Smooth muscle cell of the pulmonary artery (primary cell): Measurements from ENCODE around the gene ULBP1. TPM values are rescaled to one million over a fixed set of nuclear protein-coding genes. Genes with fewer than 3 reads are reported as not detected.

Experiments used
- total RNA-seq: library from RNA; depleted of rRNA; stranded (reverse); fragments of >200 nt; gene quantifications from 2 replicates; pipeline ENCODE4 v1.2.3, GENCODE V29; 2014

ULBP1 gene
- 0.07 and 0.17 TPM in 2 replicates for total RNA-seq

DNA sequence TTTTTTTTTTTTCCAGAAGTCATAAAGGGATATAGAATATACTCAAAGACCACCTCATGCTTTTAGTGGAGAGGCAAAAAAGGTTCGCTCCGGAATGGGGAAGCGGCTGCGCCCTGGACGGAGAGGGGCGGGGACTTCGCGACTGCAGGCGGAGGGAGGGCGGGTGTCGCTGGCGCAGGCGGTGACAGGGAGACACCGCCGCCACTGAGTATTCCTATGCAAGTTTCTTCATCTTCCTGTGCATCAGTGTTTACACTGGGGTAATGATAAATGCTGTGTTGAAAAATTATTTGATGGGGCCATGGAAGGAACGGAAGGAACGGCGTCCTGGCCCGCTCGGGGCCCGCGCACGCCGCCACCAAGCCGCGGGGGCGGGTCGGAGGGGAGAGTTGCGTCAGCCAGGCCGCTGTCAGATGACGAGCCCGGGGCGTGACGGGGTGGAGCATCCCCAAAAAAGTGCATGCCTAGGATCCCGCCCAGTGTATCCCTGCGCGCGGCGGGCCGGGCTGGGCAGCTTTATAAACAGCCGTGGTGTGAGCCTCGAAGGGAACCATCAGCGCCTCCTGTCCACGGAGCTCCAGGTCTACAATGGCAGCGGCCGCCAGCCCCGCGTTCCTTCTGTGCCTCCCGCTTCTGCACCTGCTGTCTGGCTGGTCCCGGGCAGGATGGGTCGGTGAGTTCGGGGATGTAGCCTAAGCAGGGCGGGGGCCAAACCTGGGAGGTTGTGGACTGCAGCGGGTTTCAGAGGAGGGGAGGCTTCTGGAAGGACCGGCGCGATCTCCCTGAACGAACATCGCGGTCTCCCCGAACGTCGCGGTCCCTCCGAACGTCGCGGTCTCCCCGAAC lies at the start of gene ULBP1:
Gene ULBP1, plus strand, starts transcription at position 482 of the 846 bp plus-strand sequence. Its CDS starts 107 bp downstream, at position 589.

DNA sequence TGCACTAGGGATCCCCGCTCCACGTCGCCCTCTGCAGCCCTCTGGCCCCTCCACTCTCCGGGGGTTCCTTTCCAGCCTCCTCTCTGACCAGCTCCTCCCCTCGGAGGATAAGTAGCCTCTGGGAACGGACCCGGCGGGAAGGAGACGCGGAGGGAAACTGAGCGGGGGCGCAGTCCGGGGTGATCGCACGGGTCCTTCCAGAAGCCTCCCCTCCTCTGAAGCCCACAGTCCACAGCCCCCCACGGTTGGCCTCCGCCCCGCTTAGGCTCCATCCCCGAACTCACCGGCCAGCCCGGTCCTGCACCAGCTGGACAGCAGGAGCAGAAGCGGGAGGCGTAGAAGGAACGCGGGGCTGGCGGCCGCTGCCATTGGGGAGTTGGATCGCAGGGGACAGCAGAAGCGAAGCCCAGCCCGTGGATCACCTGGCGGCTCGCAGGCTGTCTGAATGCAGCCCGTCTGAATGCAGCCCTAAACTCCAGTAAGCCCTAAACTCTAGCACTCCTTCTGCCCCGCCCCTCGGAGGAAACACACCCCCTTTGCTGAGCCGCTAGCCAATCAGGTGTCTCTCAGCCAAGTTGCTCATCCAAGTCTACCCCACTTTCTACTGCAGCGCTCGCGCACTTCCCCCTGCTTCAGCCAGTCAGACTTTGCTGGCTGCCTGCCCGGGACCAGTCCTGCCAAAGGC lies 41.0 kb upstream of the ULBP1 start, which contains the start of gene RAET1G:
Gene RAET1G, minus strand, starts transcription at position 480 of the 685 bp plus-strand sequence. Its CDS starts 111 bp downstream, at position 369.

DNA sequence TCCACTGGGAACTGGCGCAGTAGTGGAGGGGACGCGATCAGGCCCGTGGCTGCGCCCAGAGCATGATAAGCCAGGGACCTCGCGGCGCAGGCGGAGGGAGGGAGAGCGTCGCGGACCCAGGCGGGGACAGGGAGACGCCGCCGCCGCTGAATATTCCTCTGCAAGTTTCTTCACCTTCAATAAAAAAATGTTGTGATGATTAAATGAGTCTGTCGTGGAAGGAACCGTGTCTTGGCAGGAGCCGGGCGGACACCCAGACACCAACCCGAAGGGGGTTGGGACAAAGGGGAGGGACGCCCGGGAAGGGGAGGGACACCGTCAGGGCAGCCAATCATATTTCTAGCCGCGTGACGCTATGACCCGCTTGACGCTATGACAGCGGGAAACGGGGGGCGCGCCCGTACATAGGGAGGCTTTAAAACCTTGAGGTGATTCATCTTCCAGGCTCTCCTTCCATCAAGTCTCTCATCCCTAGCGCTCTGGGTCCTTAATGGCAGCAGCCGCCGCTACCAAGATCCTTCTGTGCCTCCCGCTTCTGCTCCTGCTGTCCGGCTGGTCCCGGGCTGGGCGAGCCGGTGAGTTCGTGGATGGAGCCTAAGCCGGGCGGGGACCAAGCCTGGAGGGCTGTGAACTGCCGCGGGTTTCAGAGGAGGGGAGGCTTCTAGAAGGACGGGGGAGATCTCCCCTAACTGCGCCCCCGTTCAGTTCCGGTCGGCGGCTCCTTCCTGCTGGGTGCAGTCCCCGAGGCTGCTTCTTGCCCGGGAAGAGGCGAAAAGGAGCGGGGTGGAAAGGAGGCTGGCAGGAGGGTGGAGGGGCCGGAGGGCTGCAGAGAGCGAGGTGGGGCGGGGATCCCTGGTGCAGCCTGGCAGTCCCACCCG lies 21.9 kb upstream of the ULBP1 start, which contains the start of gene ULBP2:
Gene ULBP2, plus strand, starts transcription at position 432 of the 878 bp plus-strand sequence. Its CDS starts 59 bp downstream, at position 491.

Other genes with a start within 250 kb of the ULBP1 start
- 12.7 and 14.1 TPM in 2 replicates for gene LATS1, start 245.8 kb upstream of the ULBP1 start, total RNA-seq
- 16.0 and 17.6 TPM in 2 replicates for gene NUP43, start 217.4 kb upstream of the ULBP1 start, total RNA-seq
- 80.2 and 104 TPM in 2 replicates for gene PCMT1, start 214.2 kb upstream of the ULBP1 start, total RNA-seq
- 66.3 and 90.1 TPM in 2 replicates for gene LRP11, start 99.6 kb upstream of the ULBP1 start, total RNA-seq
- 0.17 and 0.26 TPM in 2 replicates for gene RAET1E, start 65.8 kb upstream of the ULBP1 start, total RNA-seq
- gene RAET1G, start 40.8 kb upstream of the ULBP1 start, total RNA-seq = 1.6 and 1.7 TPM in 2 replicates
- gene ULBP2, start 21.9 kb upstream of the ULBP1 start, total RNA-seq = 4.9 and 14.9 TPM in 2 replicates
- not detected in 2 replicates for gene RAET1L, start 61.6 kb downstream of the ULBP1 start, total RNA-seq
- gene ULBP3, start 105.2 kb downstream of the ULBP1 start, total RNA-seq = 5.1 and 12.5 TPM in 2 replicates
- 2.1 and 7.4 TPM in 2 replicates for gene PPP1R14C, start 179.1 kb downstream of the ULBP1 start, total RNA-seq